ENCODE results near the gene CUBN.

CUBN gene

GRCh38 chr10:16950656-16951601 lies 178.7 kb downstream of the CUBN start:
- DNase-seq (ENCODE audit: low read depth, low spot score): no peak
- no peak overlapping the region for H3K4me3 ChIP-seq (ENCODE audit: low read depth, low read length)
- ChIA-PET CTCF (interaction anchor here (0.6 to 1.1 kb wide), 3 partner anchors 12 to 84 kb away, joined by 3 read pairs; no protein-coding TSS in a partner anchor), POLR2A (interaction anchor here (0.7 to 1.3 kb wide), 3 partner anchors 16 to 168 kb away, joined by 4 read pairs; no protein-coding TSS in a partner anchor)
- no peak for TF ChIP-seq CTCF (IDR thresholded peaks at IDR 0.05; ENCODE audit: insufficient read depth, low read length, missing control alignments)

DNA sequence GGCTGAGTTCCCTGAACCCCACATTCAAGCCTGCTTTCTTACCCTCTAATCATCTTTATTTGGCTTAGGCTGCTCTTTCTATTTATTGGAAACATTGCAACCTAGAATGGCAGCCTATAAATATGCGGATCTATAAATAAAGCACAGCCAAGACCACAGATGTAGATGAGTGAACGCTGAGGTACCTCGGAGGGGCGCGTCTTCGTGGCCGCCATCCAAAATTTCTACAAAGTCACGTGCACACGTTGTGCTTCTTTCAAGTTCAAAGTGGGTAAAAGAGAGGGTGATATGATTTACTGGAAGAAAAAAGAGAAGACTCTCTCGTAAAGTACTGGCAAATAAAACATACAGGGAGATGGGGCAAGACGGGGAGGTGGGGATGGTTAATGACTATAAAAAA lies 179.8 kb downstream of the CUBN start:
- POLR2A ChIA-PET: no interaction called here
- CTCF ChIA-PET: no interaction called here
- DNase-seq (ENCODE audit: low read depth, low spot score): no peak
- TF ChIP-seq CTCF (IDR thresholded peaks at IDR 0.05; ENCODE audit: insufficient read depth, low read length, missing control alignments): no peak
- H3K4me3 ChIP-seq (ENCODE audit: low read depth, low read length): no peak overlapping the region

- POLR2A ChIA-PET: no interaction called here
- no peak for DNase-seq (ENCODE audit: low read depth, low spot score)
- H3K4me3 ChIP-seq (ENCODE audit: low read depth, low read length): no peak overlapping the region
- TF ChIP-seq CTCF (IDR thresholded peaks at IDR 0.05; ENCODE audit: insufficient read depth, low read length, missing control alignments): no peak
- CTCF ChIA-PET: no interaction called here
Measured at GRCh38 chr10:16948361-16948760, 181.2 kb downstream of the CUBN start.

GRCh38 chr10:16947069-16947468 lies 182.5 kb downstream of the CUBN start:
- ChIA-PET POLR2A (no interaction called here), CTCF (interaction anchor here (0.7 to 1.2 kb wide), 2 partner anchors 10 to 40 kb away, joined by 3 to 4 read pairs; no protein-coding TSS in a partner anchor)
- DNase-seq (ENCODE audit: low read depth, low spot score): no peak
- no peak for TF ChIP-seq CTCF (IDR thresholded peaks at IDR 0.05; ENCODE audit: insufficient read depth, low read length, missing control alignments)
- H3K4me3 ChIP-seq (ENCODE audit: low read depth, low read length): no peak overlapping the region

DNA sequence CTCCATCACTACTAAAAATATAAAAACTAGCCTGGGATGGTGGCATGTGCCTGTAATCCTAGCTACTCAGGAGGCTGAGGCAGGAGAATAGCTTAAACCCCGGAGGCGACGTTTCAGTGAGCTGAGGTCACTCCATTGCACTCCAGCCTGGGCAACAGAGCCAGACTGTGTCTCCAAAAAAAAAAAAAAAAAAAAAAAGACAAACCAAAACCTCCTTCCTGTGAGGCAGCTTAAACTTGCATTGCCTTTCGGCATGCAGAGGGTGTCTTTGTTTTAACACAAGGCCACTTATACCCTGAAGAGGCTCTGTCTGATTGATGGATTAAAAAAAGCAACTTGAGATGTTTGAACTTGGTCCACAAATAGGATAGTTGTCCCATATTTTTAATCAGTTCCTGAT lies 184.0 kb downstream of the CUBN start:
- CTCF ChIA-PET: interaction anchor here (1.3 to 1.5 kb wide), 2 partner anchors 36 to 93 kb away, joined by 3 to 8 read pairs; no protein-coding TSS in a partner anchor
- TF ChIP-seq CTCF (IDR thresholded peaks at IDR 0.05; ENCODE audit: insufficient read depth, low read length, missing control alignments): no peak
- no peak overlapping the region for H3K4me3 ChIP-seq (ENCODE audit: low read depth, low read length)
- DNase-seq (ENCODE audit: low read depth, low spot score): no peak
- POLR2A ChIA-PET: interaction anchor here (0.6 to 1.2 kb wide), 2 partner anchors 10 to 284 kb away, joined by 3 to 7 read pairs; no protein-coding TSS in a partner anchor

DNA sequence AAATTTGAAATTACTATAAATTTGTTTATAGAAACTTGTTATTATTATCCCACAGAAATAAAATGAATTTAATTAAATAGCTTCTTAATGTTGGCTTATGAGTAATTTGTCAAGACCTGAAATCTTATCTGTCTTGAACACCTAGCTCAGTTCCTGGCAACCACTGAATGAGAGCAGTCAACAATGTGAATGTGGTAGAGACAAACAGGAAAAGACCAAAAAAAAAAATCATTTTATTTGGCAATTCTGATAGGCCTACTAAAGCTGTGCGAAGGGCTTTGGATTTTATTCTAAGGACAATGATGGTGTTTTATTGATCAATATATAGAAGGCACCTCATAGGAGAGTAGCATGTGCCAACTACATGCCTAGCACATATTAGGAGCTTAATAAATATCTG lies 184.6 kb downstream of the CUBN start:
- no peak overlapping the region for H3K4me3 ChIP-seq (ENCODE audit: low read depth, low read length)
- TF ChIP-seq CTCF (IDR thresholded peaks at IDR 0.05; ENCODE audit: insufficient read depth, low read length, missing control alignments): no peak
- DNase-seq (ENCODE audit: low read depth, low spot score): no peak
- POLR2A ChIA-PET: interaction anchor here (1.2 kb wide), 1 partner anchor 285 kb away, joined by 7 read pairs; no protein-coding TSS in a partner anchor
- CTCF ChIA-PET: interaction anchor here (1.3 to 1.5 kb wide), 2 partner anchors 36 to 92 kb away, joined by 3 to 8 read pairs; no protein-coding TSS in a partner anchor

Measured in AG04449 (cell line).